GM12874 (cell line): Measurements from ENCODE around the gene DOCK11.

Experiments
- TF ChIP-seq, protein P1 (sequence below): IDR thresholded peaks from 2 replicates; pipeline ENCODE4 v1.5.1; 2011; ENCODE audit warnings: low read depth, mild to moderate bottlenecking, control low read depth, low read length, moderate library complexity; ENCODE audit not compliant: insufficient read depth

Gene DOCK11

GRCh38 chrX:118528071-118528737 lies 32.6 kb downstream of the DOCK11 start:
- TF ChIP-seq, protein P1, sequence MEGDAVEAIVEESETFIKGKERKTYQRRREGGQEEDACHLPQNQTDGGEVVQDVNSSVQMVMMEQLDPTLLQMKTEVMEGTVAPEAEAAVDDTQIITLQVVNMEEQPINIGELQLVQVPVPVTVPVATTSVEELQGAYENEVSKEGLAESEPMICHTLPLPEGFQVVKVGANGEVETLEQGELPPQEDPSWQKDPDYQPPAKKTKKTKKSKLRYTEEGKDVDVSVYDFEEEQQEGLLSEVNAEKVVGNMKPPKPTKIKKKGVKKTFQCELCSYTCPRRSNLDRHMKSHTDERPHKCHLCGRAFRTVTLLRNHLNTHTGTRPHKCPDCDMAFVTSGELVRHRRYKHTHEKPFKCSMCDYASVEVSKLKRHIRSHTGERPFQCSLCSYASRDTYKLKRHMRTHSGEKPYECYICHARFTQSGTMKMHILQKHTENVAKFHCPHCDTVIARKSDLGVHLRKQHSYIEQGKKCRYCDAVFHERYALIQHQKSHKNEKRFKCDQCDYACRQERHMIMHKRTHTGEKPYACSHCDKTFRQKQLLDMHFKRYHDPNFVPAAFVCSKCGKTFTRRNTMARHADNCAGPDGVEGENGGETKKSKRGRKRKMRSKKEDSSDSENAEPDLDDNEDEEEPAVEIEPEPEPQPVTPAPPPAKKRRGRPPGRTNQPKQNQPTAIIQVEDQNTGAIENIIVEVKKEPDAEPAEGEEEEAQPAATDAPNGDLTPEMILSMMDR = no peak

GRCh38 chrX:118530219-118530911 lies 34.8 kb downstream of the DOCK11 start:
- TF ChIP-seq, protein P1 = no peak

GRCh38 chrX:118534716-118535493 lies 39.3 kb downstream of the DOCK11 start:
- TF ChIP-seq, protein P1 = no peak

GRCh38 chrX:118536204-118536603 lies 40.6 kb downstream of the DOCK11 start:
- TF ChIP-seq, protein P1 = no peak

- TF ChIP-seq, protein P1 = peak; percentile 37; the same call in 1 of the 2 replicates
Observed at GRCh38 chrX:118536687-118537461, 41.3 kb downstream of the DOCK11 start.

DNA sequence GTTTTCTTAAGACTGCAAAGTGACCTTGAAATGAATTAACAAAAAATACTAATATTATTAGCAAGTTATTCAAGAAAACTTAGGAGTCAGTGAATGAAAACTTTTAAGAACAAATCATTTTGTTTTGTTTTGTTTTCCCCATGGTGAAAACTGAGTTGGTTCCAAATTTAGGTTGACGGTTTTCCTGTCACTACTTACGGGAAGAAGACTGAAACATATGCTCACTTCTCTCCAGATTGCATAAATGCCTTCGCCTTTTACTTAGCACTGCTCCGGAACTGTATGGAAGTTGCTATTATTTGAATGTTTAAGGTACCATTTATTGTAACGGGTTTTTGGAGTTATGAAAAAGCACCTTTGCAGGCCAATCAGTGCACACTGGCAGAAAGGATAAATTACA lies 42.8 kb downstream of the DOCK11 start:
- TF ChIP-seq, protein P1 = no peak
